Retinal pigment epithelial cell (primary cell): ENCODE data around the gene IRAK1BP1.

Experiments
- DNase-seq: peaks from one replicate; pipeline ENCODE4 v3.0.0-alpha.2; 2010; ENCODE audit warnings: low read depth
- H3K4me3 ChIP-seq: 2 replicates; pipeline ENCODE4 v1.5.1; 2011; ENCODE audit warnings: mild to moderate bottlenecking, low read length, control low read depth, moderate library complexity
- TF ChIP-seq, protein P1 (sequence below): conservative IDR thresholded peaks from 2 replicates; pipeline ENCODE4 v1.5.1; 2011; ENCODE audit warnings: low read depth, low read length, control low read depth, inconsistent platforms

Gene IRAK1BP1

GRCh38 chr6:78835817-78836216 lies 31.5 kb upstream of the IRAK1BP1 start:
- no peak overlapping the region for H3K4me3 ChIP-seq
- no peak for DNase-seq
- TF ChIP-seq, protein P1, sequence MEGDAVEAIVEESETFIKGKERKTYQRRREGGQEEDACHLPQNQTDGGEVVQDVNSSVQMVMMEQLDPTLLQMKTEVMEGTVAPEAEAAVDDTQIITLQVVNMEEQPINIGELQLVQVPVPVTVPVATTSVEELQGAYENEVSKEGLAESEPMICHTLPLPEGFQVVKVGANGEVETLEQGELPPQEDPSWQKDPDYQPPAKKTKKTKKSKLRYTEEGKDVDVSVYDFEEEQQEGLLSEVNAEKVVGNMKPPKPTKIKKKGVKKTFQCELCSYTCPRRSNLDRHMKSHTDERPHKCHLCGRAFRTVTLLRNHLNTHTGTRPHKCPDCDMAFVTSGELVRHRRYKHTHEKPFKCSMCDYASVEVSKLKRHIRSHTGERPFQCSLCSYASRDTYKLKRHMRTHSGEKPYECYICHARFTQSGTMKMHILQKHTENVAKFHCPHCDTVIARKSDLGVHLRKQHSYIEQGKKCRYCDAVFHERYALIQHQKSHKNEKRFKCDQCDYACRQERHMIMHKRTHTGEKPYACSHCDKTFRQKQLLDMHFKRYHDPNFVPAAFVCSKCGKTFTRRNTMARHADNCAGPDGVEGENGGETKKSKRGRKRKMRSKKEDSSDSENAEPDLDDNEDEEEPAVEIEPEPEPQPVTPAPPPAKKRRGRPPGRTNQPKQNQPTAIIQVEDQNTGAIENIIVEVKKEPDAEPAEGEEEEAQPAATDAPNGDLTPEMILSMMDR: no peak

GRCh38 chr6:78836598-78836997 lies 30.8 kb upstream of the IRAK1BP1 start:
- DNase-seq: no peak
- TF ChIP-seq, protein P1: no peak
- no peak overlapping the region for H3K4me3 ChIP-seq

DNA sequence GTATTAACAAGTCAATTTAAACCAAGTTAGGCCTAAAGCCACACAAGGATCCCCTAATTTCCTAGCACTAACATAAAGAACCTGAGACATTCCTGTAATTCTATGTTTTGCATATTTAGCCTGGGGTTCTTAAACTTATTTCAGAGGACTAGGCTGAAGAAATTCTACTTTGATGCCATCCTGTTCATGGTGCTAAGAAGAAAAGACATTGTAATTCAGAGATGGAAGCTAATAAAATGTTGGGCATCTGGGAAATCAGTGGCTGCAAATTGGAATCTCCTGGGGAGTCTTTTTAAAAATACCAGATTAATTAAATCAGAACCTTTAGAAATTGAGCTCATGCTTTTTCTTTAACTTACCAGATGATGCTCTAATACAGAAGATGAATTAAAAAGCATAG lies 26.2 kb upstream of the IRAK1BP1 start:
- no peak overlapping the region for H3K4me3 ChIP-seq
- DNase-seq: no peak
- TF ChIP-seq, protein P1: no peak

DNA sequence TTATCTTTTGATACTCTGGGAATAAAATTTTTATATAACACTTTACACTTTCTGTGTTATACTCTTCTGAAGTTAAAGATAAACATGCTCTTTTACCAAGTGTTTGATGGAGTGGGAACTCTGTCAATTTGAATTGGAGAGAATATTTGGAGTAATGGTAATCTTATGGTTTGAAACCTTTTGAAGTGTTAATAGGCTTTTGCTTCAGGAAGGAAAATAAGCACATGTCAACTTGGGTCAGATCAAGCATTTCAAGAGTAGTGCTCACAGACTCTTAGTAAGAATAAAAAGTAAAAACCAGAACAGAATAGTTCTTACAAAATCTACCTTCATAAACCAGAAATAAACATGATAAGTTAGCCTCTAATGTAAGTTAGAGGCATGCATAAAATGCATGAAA lies 24.4 kb upstream of the IRAK1BP1 start:
- no peak overlapping the region for H3K4me3 ChIP-seq
- TF ChIP-seq, protein P1: no peak
- no peak for DNase-seq

DNA sequence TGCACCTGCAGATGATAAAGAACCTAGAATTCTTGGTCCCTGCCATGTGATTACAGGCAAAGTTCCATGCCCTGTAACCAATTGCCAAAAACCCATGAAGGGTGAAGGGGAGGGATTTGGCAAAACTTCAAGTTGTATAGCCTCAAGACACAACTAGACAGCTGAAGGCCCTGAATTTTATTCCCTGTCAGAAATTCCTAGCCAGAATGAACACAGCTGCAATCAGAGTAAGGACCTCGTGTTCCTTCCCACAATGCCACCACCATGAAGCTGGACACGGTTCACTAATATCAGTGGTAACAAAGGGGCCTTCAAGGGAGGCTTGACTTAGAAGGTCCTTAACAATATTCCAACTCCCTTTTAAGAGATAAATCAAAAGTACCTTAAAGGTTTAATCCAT lies 22.5 kb upstream of the IRAK1BP1 start:
- TF ChIP-seq, protein P1: no peak

GRCh38 chr6:78845567-78845966 lies 21.8 kb upstream of the IRAK1BP1 start:
- TF ChIP-seq, protein P1: no peak
- no peak overlapping the region for H3K4me3 ChIP-seq
- DNase-seq: no peak

More for the DNA sequence above, 22.5 kb upstream of the IRAK1BP1 start:
- no peak overlapping the region for H3K4me3 ChIP-seq
- DNase-seq: no peak

DNA sequence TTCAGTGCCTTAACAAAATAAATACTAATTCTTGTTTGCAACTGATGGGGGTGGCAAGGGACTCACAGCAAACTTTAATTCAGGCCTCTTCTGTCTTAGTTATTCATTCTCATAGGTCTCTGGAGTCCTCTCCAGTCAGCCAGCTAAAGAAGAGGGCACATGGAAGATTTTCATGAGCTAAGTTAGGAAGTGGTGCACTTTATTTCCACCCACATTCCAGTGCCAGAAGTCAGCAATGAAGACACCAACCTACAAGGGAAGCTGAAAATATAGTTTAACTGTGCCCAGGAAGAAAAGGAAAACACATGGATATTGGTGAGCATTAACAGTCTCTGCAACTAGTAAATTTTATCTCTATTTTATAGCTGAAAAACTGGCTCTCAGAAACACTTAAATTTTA lies 16.7 kb upstream of the IRAK1BP1 start:
- TF ChIP-seq, protein P1: no peak
- no peak overlapping the region for H3K4me3 ChIP-seq
- no peak for DNase-seq
